ENCODE data around the gene CMIP. TPM values are rescaled to one million over a fixed set of nuclear protein-coding genes. Genes with fewer than 3 reads are reported as not detected.

CMIP gene
- total RNA-seq, 1 experiment from 2014 or later: 25.7 TPM

GRCh38 chr16:81544700-81545271 is 100.2 kb downstream of the CMIP start:
- BruUV-seq (replicated peaks): no TSS peak
- Histone ChIP-seq H4K20me1 (ENCODE audit: low read length) (no peaks in the 10 kb centered on the region; the same call in 1 of the 2 replicates), H3K79me2 (ENCODE audit: low read length) (peaks cover 100% of the 10 kb centered on the region), H3K27me3 (ENCODE audit: low read length) (no peaks in the 10 kb centered on the region), H3F3A (ENCODE audit: low read length, unreplicated experiment) (no peaks in the 10 kb centered on the region), H3K9me2 (replicated peaks; ENCODE audit: low read length) (no peaks in the 10 kb centered on the region), H3K9me3 (ENCODE audit: low read length) (no peaks in the 10 kb centered on the region), H3K27ac (ENCODE audit: low read length) (no peak overlapping the region), H3K9ac (ENCODE audit: low read length) (no peak overlapping the region), H3K4me3 (ENCODE audit: low read length) (no peak overlapping the region), H3K4me2 (ENCODE audit: low read length) (no peak overlapping the region), H3K4me1 (ENCODE audit: insufficient read depth, low read length) (peaks cover 24% of the 10 kb centered on the region; the same call in 1 of the 2 replicates), H2AFZ (ENCODE audit: low read length) (no peak overlapping the region), H3K36me3 (ENCODE audit: low read depth, low read length) (no peaks in the 10 kb centered on the region)
- ChIA-PET CTCF (no interaction called here), POLR2A (ENCODE audit: unreplicated experiment) (no interaction called here)
- no peak for DNase-seq
- ATAC-seq: no peak
- intact Hi-C loops (cut with micrococcal nuclease): no loop called here
- no peak for TF ChIP-seq EZH2phosphoT487 (IDR thresholded peaks at IDR 0.05; ENCODE audit: borderline replicate concordance, low read length)
- TF ChIP-seq, protein P1, sequence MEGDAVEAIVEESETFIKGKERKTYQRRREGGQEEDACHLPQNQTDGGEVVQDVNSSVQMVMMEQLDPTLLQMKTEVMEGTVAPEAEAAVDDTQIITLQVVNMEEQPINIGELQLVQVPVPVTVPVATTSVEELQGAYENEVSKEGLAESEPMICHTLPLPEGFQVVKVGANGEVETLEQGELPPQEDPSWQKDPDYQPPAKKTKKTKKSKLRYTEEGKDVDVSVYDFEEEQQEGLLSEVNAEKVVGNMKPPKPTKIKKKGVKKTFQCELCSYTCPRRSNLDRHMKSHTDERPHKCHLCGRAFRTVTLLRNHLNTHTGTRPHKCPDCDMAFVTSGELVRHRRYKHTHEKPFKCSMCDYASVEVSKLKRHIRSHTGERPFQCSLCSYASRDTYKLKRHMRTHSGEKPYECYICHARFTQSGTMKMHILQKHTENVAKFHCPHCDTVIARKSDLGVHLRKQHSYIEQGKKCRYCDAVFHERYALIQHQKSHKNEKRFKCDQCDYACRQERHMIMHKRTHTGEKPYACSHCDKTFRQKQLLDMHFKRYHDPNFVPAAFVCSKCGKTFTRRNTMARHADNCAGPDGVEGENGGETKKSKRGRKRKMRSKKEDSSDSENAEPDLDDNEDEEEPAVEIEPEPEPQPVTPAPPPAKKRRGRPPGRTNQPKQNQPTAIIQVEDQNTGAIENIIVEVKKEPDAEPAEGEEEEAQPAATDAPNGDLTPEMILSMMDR (conservative IDR thresholded peaks at IDR 0.05; ENCODE audit: low read depth, low read length): no peak
- TF ChIP-seq EZH2 (IDR thresholded peaks at IDR 0.05; ENCODE audit: low read length, unreplicated experiment): no peak

DNA sequence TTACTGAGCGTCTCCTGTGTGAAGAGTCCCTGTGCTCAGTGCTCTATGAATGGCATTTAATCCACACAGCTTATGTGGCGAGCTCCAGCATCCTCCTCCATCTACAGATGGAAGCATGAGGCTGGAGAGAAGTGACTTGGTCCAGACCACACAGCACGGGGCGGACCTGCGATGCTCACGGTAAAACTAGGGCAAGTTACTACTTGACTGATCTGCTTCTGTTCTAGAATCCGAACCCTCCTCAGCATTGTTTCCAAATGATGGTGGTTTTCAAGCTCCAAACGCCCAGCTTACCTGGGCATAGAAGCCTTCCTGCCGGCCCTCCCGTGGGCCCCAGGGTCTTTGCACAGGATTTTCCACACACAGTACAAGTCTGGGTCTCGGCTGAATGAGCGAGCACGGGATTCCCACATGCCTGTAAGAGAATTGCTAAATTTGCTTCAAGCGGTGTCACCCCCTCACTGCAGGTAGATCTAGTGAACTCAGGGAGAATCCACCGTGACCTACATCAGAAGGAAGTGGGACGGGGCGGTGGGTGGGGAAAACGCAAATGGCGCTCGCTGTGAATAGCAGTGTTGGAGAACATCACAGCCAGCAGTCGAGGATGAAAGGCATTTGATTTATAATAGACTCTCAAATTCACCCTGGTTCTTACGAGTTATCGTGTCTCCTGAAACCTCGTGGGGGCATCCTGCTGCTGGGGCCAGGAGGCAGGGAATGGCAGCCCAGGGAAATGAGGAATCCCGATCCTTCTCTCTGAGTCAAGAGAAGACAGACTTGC is 101.1 kb downstream of the CMIP start:
- H3F3A ChIP-seq (ENCODE audit: low read length, unreplicated experiment): no peaks in the 10 kb centered on the region
- peaks cover 30% of the 10 kb centered on the region; the same call in 1 of the 2 replicates for H3K4me1 ChIP-seq (ENCODE audit: insufficient read depth, low read length)
- no peak overlapping the region for H2AFZ ChIP-seq (ENCODE audit: low read length)
- H3K79me2 ChIP-seq (ENCODE audit: low read length): peaks cover 100% of the 10 kb centered on the region
- H4K20me1 ChIP-seq (ENCODE audit: low read length): no peaks in the 10 kb centered on the region; the same call in 1 of the 2 replicates
- no peaks in the 10 kb centered on the region for H3K9me2 ChIP-seq (replicated peaks; ENCODE audit: low read length)
- no TSS peak for BruUV-seq (replicated peaks)
- CTCF ChIA-PET: no interaction called here
- H3K9me3 ChIP-seq (ENCODE audit: low read length): no peaks in the 10 kb centered on the region
- H3K36me3 ChIP-seq (ENCODE audit: low read depth, low read length): no peaks in the 10 kb centered on the region
- no peak overlapping the region for H3K4me2 ChIP-seq (ENCODE audit: low read length)
- H3K27ac ChIP-seq (ENCODE audit: low read length): no peak overlapping the region
- no peak overlapping the region for H3K9ac ChIP-seq (ENCODE audit: low read length)
- DNase-seq (no peak), ATAC-seq (no peak)
- H3K27me3 ChIP-seq (ENCODE audit: low read length): no peaks in the 10 kb centered on the region
- TF ChIP-seq EZH2phosphoT487 (IDR thresholded peaks at IDR 0.05; ENCODE audit: borderline replicate concordance, low read length) (no peak), EZH2 (IDR thresholded peaks at IDR 0.05; ENCODE audit: low read length, unreplicated experiment) (no peak)
- TF ChIP-seq, protein P1 (conservative IDR thresholded peaks at IDR 0.05; ENCODE audit: low read depth, low read length): no peak
- POLR2A ChIA-PET (ENCODE audit: unreplicated experiment): no interaction called here
- intact Hi-C loops (cut with micrococcal nuclease): no loop called here
- no peak overlapping the region for H3K4me3 ChIP-seq (ENCODE audit: low read length)

GRCh38 chr16:81546781-81547180 is 102.2 kb downstream of the CMIP start:
- Histone ChIP-seq H3K9me2 (replicated peaks; ENCODE audit: low read length) (no peaks in the 10 kb centered on the region), H3K36me3 (ENCODE audit: low read depth, low read length) (no peaks in the 10 kb centered on the region), H2AFZ (ENCODE audit: low read length) (no peak overlapping the region), H3K9ac (ENCODE audit: low read length) (no peak overlapping the region), H3F3A (ENCODE audit: low read length, unreplicated experiment) (no peaks in the 10 kb centered on the region), H3K27me3 (ENCODE audit: low read length) (no peaks in the 10 kb centered on the region), H3K4me3 (ENCODE audit: low read length) (no peak overlapping the region), H4K20me1 (ENCODE audit: low read length) (no peaks in the 10 kb centered on the region; the same call in 1 of the 2 replicates), H3K4me1 (ENCODE audit: insufficient read depth, low read length) (peaks cover 36% of the 10 kb centered on the region), H3K27ac (ENCODE audit: low read length) (no peak overlapping the region), H3K4me2 (ENCODE audit: low read length) (no peak overlapping the region), H3K9me3 (ENCODE audit: low read length) (no peaks in the 10 kb centered on the region), H3K79me2 (ENCODE audit: low read length) (peaks cover 100% of the 10 kb centered on the region)
- ATAC-seq (no peak), DNase-seq (no peak)
- no peak for TF ChIP-seq EZH2phosphoT487 (IDR thresholded peaks at IDR 0.05; ENCODE audit: borderline replicate concordance, low read length)
- BruUV-seq (replicated peaks): no TSS peak
- POLR2A ChIA-PET (ENCODE audit: unreplicated experiment): no interaction called here
- intact Hi-C loops (cut with micrococcal nuclease): no loop called here
- CTCF ChIA-PET: no interaction called here
